HG03175 (cell line): ENCODE data around the gene FAM111A.

Experiments used
- ATAC-seq: cut with Tn5 transposase; IDR thresholded peaks from one replicate; pipeline ENCODE4 v1.9.1; 2021; ENCODE audit warnings: mild to moderate bottlenecking, moderate library complexity; ENCODE audit not compliant: unreplicated experiment

The FAM111A gene

DNA sequence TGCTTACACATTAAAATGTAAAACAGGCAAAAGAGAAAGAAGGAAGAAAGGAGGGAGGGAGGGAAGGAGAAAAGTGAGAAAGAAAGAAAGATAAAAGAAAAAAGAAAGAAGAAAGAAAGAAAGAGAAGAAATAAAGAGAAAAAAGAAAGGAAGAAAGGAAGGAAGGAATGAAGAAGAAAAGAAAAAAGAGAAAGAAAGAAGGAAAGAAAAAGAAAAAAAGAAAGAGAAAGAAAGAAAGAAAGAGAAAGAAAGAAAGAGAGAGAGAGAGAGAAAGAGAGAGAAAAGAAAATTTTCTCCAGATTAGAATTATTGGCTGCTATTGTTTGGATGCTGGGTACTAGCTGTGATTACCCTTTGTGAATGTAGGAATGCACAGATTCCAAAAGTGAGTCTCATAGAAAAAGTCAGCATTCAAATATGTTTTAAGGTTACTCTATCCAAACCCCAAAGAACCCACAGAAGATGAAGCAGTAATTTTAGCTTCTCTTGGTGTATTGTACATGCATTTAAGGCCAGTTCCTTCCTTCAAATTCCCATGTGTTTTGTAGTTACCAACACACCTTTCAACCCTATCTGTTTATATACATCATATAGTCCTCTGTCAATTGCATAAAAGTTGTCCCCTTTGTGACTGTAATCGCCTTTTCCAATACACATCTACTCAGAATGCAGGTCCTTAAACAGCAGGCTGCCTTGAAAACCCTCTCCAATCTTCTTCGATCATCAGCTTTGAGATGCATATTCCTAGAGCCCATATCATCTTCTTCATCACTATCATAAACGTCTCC is 789 bp upstream of the FAM111A start:
- no peak for ATAC-seq

DNA sequence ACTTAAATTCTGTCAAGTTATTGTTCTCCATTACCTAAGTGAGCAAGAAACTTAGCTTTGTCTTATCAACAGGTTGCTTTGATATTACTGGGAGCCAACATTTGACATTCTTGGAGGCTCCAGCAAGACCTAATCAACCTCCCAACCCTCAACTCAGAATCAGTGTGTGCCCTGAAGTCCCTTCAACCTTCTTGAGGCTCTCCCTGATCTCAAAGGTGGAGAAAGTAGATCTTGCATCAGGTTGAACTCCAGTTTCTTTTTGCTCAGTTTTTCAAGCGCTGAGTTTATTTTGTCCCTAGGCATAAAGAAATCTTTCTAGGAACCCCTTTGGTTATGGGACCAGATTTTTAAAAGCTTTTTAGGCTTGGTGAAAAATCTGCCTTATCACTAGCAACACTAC is 1.4 kb downstream of the FAM111A start:
- ATAC-seq: no peak

DNA sequence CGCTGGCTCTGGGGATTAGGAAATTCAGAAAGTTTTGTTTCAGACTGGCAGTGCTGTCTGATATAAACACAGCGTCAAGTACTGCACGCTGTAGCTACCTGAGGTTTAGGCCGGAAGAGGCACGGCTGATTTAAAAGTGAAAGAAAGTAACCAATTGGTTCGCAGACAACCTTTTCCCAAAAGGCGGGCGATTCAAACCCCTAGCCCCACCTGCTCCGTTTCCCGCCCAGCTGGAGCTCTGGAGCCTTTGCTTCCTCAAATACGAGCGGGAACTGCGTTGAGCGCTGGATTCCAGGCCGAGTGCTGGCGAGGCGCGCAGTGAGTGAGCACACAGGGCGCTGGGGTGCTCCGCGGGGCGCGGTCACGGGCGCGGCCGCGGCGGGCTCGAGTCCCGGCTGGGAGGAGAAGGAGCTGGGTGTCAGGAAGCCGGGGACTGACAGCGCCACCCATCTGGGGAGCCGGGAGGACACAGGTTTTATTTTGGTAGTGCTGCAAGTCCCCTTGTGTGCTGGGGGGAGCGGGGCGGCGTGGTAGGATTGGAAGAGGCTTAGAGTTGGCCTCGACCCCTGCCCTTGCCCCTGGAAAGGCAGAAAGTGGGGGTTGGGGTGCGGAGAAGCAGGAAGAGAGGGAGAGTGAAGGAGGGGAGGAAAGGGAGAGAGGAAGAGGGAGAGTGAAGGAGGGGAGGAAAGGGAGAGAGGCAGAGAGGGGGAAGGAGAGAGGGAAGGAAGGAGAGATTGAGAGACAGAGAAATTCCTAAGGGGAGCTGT is 2.1 kb downstream of the FAM111A start:
- peak; percentile 62 for ATAC-seq

GRCh38 chr11:59145534-59145933 is 2.9 kb downstream of the FAM111A start:
- no peak for ATAC-seq

GRCh38 chr11:59151761-59152160 is 9.1 kb downstream of the FAM111A start:
- peak; percentile 55 for ATAC-seq

GRCh38 chr11:59152312-59152951 is 9.8 kb downstream of the FAM111A start:
- peak; percentile 65 for ATAC-seq

GRCh38 chr11:59154610-59155009 is 12.0 kb downstream of the FAM111A start:
- no peak for ATAC-seq

DNA sequence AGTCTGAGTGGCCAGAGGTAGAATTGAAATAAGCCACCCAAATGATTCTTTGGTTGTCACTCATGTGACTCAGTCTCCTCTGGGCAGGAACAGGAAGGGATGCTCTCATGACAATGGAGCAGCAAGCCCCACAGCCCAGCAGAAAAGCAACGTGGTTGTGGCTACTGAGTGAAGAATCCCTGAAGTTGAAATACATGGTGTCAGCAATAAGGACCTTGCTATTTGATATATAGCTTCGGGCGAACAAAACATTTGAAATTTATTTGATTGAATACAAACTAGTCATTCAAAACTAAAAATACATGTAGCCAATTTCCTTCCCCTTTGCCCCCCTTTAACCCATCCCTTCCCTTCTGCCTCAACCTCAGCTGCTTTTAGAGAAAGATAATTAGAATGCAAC is 14.8 kb downstream of the FAM111A start:
- no peak for ATAC-seq

GRCh38 chr11:59158206-59159068 is 15.8 kb downstream of the FAM111A start:
- peak; percentile 94 for ATAC-seq

DNA sequence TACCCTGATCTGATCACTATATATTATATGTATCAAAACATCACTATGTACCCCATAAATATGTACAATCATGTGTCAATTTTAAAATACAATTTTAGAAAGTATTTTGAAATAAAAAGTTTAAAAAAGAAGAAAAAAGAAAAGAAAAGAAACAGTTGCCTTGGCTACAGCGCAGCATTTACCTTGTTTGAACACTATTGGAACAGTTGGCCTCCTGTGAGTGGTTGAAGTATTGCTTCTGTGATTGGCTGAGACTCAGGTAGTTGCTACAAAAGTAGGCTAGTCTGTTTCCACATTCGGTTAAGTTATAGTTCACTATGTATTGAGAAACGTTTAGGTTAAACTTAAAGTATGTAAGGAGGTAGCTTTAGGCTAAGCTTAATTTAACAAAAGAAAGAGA is 21.4 kb downstream of the FAM111A start:
- ATAC-seq: no peak

- ATAC-seq: peak; percentile 74
Observed at GRCh38 chr11:59171508-59172322, 29.1 kb downstream of the FAM111A start, which contains the start of gene DTX4. TSS of gene DTX4 (plus strand) at chr11:59172132. CDS start at chr11:59172596, 464 bp downstream.

DNA sequence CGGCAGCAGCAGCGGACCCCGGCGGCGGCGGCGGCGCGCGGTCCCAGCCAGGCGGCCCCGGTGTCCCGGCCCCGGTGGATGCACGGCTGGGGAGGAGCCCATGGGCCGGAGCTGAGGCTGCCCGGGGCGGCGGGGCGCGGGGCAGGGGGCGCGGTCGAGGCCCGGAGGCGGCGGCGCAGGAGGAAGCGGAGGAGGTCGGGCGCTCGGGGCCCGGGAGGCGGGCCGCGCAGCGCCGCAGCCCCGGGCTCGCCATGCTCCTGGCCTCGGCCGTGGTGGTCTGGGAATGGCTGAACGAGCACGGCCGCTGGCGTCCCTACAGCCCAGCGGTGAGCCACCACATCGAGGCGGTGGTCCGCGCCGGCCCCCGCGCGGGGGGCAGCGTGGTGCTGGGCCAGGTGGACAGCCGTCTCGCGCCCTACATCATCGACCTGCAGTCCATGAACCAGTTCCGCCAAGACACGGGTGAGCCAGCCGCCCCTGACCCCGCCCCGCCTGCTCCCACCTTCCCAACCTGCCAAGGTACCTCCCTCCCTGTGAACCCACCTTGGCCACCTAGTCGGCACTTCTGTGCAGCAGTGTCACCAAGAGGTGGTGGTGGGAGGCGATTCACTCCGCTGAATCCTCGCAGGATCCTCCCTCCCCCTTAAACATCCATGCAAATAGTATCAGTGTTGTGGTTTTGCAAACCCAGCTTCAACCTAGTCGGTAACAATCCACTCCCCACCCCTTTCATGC is 29.9 kb downstream of the FAM111A start:
- ATAC-seq: peak; percentile 32

DNA sequence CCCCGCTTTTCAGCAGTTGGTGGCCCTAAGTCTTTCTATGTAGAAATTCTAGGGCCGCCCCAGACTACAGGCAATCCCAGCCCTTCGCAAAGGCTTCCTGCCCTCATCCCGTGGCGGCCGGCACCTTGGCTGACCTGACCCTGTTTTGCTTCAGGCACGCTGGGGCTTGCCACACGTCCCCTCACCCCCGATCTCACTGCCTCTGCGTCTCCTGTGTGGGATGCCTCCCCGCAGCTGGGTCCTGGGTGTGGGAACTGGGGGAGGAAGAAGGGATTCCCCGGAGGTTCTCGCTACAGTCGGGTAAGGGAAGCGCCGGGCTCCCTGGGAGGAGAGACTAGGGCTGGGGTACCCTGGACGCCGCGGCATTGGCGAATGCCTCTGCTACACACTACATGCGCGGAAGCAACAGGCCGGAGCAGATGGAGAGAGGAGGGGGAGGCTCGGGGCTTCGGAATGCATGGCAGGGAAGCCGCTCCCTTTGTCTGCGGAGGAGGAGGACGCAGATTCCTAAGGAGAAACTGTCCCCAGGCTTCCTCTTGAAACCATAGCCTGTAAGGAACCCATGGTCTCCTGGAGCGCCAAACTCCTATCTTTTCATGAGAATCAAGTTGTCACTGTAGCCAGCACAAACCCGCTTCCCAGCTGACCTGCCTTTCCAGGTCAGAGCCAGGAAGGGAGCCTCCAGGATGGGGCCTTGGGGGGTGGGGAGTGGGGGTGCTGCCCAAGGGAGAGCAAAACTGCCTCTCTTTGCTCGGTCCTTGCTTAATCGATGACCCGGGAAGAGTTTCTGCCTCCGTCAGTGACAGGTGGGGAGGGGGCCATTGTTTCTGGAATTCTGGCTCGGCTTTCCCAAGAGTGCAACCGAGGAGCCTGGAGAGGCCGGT is 30.7 kb downstream of the FAM111A start:
- peak; percentile 1 for ATAC-seq

- ATAC-seq: no peak
Observed at GRCh38 chr11:59173964-59174663, 31.5 kb downstream of the FAM111A start.

GRCh38 chr11:59174664-59175033 is 32.0 kb downstream of the FAM111A start:
- ATAC-seq: no peak

DNA sequence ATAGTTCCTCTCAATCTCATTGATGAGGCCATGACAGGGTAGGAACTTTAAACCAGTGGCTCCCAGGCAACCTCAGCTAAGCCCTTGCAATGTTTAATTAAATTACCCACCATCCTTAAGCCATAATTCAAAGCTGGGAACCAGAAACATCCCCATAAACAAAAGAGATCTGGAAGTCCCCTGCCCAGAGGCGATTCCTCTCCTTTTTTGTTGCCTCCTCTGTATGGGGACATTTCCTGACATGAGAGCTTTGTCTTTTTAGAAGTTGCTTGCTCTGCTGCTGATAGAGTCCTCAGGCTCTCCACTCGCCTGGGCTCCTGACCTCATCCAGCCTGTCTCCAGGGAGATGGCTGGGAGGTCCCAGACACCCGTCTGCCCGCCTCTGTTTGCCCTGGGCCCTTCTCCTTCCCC is 32.4 kb downstream of the FAM111A start:
- no peak for ATAC-seq

DNA sequence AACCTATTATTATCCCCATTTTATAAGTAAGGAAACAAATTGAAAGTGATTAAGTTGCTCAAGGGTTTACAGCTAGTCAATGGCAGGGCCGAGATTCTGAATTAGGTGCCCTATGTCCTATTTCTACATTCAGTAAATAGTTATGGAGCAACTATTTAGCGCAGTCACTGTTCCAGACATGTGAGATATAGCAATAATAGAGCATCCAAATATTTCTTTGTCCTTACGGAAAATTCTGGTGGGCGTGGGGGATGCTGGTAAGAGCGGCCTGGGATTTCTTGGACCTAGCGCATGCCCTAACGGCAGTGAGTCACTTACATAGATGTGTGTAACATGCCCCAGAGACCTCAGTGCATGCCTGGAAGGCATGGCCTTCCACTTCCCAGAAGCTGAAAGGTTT is 33.7 kb downstream of the FAM111A start:
- no peak for ATAC-seq

- no peak for ATAC-seq
Observed at GRCh38 chr11:59178402-59178801, 35.7 kb downstream of the FAM111A start.
